ENCODE data around the gene LHX4.
"Not testable (repeated sequence)": the region's sequence is repeated elsewhere in the genome, so short reads cannot be mapped to it uniquely, and the experiment has no call there.

The LHX4 gene

GRCh38 chr1:180195916-180196315 lies 34.1 kb upstream of the LHX4 start:
- no peak overlapping the region for H3K4me3 ChIP-seq (ENCODE audit: low read depth, low read length)
- DNase-seq (ENCODE audit: low read depth) = no peak

- no peak for DNase-seq (ENCODE audit: low read depth)
Observed at GRCh38 chr1:180196436-180197003, 33.5 kb upstream of the LHX4 start.

GRCh38 chr1:180197231-180197630 lies 32.8 kb upstream of the LHX4 start:
- no peak overlapping the region for H3K4me3 ChIP-seq (ENCODE audit: low read depth, low read length)
- DNase-seq (ENCODE audit: low read depth) = no peak

More at GRCh38 chr1:180196436-180197003, 33.5 kb upstream of the LHX4 start:
- no peak overlapping the region for H3K4me3 ChIP-seq (ENCODE audit: low read depth, low read length)

GRCh38 chr1:180198196-180198595 lies 31.9 kb upstream of the LHX4 start:
- H3K4me3 ChIP-seq (ENCODE audit: low read depth, low read length) = no peak overlapping the region
- no peak for DNase-seq (ENCODE audit: low read depth)

- no peak overlapping the region for H3K4me3 ChIP-seq (ENCODE audit: low read depth, low read length)
- DNase-seq (ENCODE audit: low read depth) = no peak
Observed at GRCh38 chr1:180198611-180199010, 31.5 kb upstream of the LHX4 start.

GRCh38 chr1:180199018-180199417 lies 31.0 kb upstream of the LHX4 start:
- no peak for DNase-seq (ENCODE audit: low read depth)
- H3K4me3 ChIP-seq (ENCODE audit: low read depth, low read length) = no peak overlapping the region

- no peak for DNase-seq (ENCODE audit: low read depth)
- no peak overlapping the region for H3K4me3 ChIP-seq (ENCODE audit: low read depth, low read length)
Observed at GRCh38 chr1:180201451-180202200, 28.4 kb upstream of the LHX4 start.

- not testable (repeated sequence) for DNase-seq (ENCODE audit: low read depth); H3K4me3 ChIP-seq (ENCODE audit: low read depth, low read length)
Observed at GRCh38 chr1:180202588-180202987, 27.5 kb upstream of the LHX4 start.

GRCh38 chr1:180204231-180204630 lies 25.8 kb upstream of the LHX4 start:
- no peak overlapping the region for H3K4me3 ChIP-seq (ENCODE audit: low read depth, low read length)
- DNase-seq (ENCODE audit: low read depth) = no peak

- no peak overlapping the region for H3K4me3 ChIP-seq (ENCODE audit: low read depth, low read length)
- no peak for DNase-seq (ENCODE audit: low read depth)
Observed at GRCh38 chr1:180206581-180206980, 23.5 kb upstream of the LHX4 start.

GRCh38 chr1:180208264-180208663 lies 21.8 kb upstream of the LHX4 start:
- no peak for DNase-seq (ENCODE audit: low read depth)
- H3K4me3 ChIP-seq (ENCODE audit: low read depth, low read length) = no peak overlapping the region

- no peak overlapping the region for H3K4me3 ChIP-seq (ENCODE audit: low read depth, low read length)
- no peak for DNase-seq (ENCODE audit: low read depth)
Observed at GRCh38 chr1:180210008-180210620, 19.9 kb upstream of the LHX4 start.

- H3K4me3 ChIP-seq (ENCODE audit: low read depth, low read length) = no peak overlapping the region
- DNase-seq (ENCODE audit: low read depth) = no peak
Observed at GRCh38 chr1:180211156-180211859, 18.8 kb upstream of the LHX4 start.

GRCh38 chr1:180211860-180212229 lies 18.2 kb upstream of the LHX4 start:
- no peak overlapping the region for H3K4me3 ChIP-seq (ENCODE audit: low read depth, low read length)
- no peak for DNase-seq (ENCODE audit: low read depth)

GRCh38 chr1:180213401-180214170 lies 16.5 kb upstream of the LHX4 start:
- no peak for DNase-seq (ENCODE audit: low read depth)

GRCh38 chr1:180215856-180216625 lies 14.0 kb upstream of the LHX4 start:
- no peak for DNase-seq (ENCODE audit: low read depth)
- no peak overlapping the region for H3K4me3 ChIP-seq (ENCODE audit: low read depth, low read length)

More at GRCh38 chr1:180213401-180214170, 16.5 kb upstream of the LHX4 start:
- H3K4me3 ChIP-seq (ENCODE audit: low read depth, low read length) = no peak overlapping the region

- no peak for DNase-seq (ENCODE audit: low read depth)
Observed at GRCh38 chr1:180217006-180217405, 13.1 kb upstream of the LHX4 start.

GRCh38 chr1:180218806-180219765 lies 11.0 kb upstream of the LHX4 start:
- DNase-seq (ENCODE audit: low read depth) = no peak
- no peak overlapping the region for H3K4me3 ChIP-seq (ENCODE audit: low read depth, low read length)

More at GRCh38 chr1:180217006-180217405, 13.1 kb upstream of the LHX4 start:
- no peak overlapping the region for H3K4me3 ChIP-seq (ENCODE audit: low read depth, low read length)

Data from skeletal muscle cell (primary cell).